ENCODE data around the gene CHRNE.

CHRNE gene

DNA sequence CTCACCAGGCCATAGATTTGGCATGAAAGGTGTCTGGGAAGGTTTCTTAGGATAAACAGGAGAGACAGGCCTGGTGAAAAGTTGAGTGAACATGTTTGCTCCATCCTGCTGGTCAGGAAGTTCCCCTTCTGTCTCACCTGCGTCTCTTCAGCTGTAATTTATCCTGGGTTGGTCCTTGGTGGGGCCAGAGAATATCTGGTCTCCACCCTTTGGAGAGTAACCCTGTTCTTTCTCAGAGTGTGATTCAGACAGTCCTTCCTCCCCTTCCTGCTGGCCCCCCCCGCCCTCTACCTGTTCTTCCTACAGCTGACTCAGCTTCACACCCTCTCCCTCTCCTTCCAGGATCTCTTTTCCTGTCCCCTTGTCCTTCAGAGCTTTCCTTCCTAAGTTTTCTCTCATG is 52.7 kb downstream of the CHRNE start:
- Histone ChIP-seq H2AFZ (ENCODE audit: low read depth) (no peak overlapping the region), H4K20me1 (ENCODE audit: insufficient read depth) (no peaks in the 10 kb centered on the region), H3K4me2 (no peak overlapping the region), H3K4me1 (ENCODE audit: low read depth, poor library complexity, severe bottlenecking) (no peaks in the 10 kb centered on the region), H3K27me3 (ENCODE audit: insufficient read depth, low read depth) (no peaks in the 10 kb centered on the region), H3K27ac (no peak overlapping the region), H3K79me2 (ENCODE audit: insufficient read depth, low read depth) (no peaks in the 10 kb centered on the region), H3K36me3 (ENCODE audit: insufficient read depth) (no peaks in the 10 kb centered on the region), H3K9ac (no peak overlapping the region), H3K4me3 (IDR thresholded peaks at IDR 0.05; ENCODE audit: insufficient read depth, low read depth, low read length) (no peak overlapping the region)
- TF ChIP-seq, protein P1, sequence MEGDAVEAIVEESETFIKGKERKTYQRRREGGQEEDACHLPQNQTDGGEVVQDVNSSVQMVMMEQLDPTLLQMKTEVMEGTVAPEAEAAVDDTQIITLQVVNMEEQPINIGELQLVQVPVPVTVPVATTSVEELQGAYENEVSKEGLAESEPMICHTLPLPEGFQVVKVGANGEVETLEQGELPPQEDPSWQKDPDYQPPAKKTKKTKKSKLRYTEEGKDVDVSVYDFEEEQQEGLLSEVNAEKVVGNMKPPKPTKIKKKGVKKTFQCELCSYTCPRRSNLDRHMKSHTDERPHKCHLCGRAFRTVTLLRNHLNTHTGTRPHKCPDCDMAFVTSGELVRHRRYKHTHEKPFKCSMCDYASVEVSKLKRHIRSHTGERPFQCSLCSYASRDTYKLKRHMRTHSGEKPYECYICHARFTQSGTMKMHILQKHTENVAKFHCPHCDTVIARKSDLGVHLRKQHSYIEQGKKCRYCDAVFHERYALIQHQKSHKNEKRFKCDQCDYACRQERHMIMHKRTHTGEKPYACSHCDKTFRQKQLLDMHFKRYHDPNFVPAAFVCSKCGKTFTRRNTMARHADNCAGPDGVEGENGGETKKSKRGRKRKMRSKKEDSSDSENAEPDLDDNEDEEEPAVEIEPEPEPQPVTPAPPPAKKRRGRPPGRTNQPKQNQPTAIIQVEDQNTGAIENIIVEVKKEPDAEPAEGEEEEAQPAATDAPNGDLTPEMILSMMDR (conservative IDR thresholded peaks at IDR 0.05; ENCODE audit: low read depth, low read length), result no peak

DNA sequence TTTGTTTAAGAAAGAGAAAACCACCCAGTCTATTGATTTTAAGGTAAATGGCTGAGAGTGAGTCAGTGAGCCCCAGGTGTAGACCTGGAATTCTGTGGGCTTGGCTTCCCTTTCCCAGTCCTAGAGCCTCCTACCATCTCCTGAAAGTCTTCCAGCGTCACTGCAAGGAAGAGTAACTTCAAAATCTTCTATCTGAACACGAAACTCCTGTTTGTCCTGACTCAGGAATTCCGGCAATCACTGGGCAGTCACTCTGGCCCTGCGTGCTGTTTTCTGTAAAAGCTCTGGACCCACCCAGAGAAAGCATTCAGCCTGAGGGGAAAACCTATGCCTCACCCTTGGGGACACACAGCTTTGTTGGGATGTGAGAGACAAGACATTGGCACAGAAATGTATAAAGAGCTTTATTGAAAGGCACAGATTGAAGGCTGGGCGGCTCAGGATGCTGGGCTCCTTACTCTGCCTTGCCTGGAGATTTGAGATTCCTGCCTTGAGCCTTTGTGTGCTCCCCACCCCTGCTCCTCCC is 53.8 kb downstream of the CHRNE start:
- H3K36me3 ChIP-seq (ENCODE audit: insufficient read depth), result no peaks in the 10 kb centered on the region
- no peak overlapping the region for H3K4me2 ChIP-seq
- H2AFZ ChIP-seq (ENCODE audit: low read depth), result no peak overlapping the region
- no peaks in the 10 kb centered on the region for H3K27me3 ChIP-seq (ENCODE audit: insufficient read depth, low read depth)
- no peaks in the 10 kb centered on the region for H3K79me2 ChIP-seq (ENCODE audit: insufficient read depth, low read depth)
- no peak overlapping the region for H3K4me3 ChIP-seq (IDR thresholded peaks at IDR 0.05; ENCODE audit: insufficient read depth, low read depth, low read length)
- H3K27ac ChIP-seq, result no peak overlapping the region
- H3K9ac ChIP-seq, result no peak overlapping the region
- no peaks in the 10 kb centered on the region for H3K4me1 ChIP-seq (ENCODE audit: low read depth, poor library complexity, severe bottlenecking)
- TF ChIP-seq, protein P1 (conservative IDR thresholded peaks at IDR 0.05; ENCODE audit: low read depth, low read length), result no peak
- no peaks in the 10 kb centered on the region for H4K20me1 ChIP-seq (ENCODE audit: insufficient read depth)
